HG02571 (cell line): ENCODE measurements around the gene VPS41.

ENCODE experiments used
- ATAC-seq: cut with Tn5 transposase; IDR thresholded peaks from one replicate; pipeline ENCODE4 v1.9.1; 2021; ENCODE audit warnings: mild to moderate bottlenecking, moderate library complexity; ENCODE audit not compliant: unreplicated experiment

The VPS41 gene

DNA sequence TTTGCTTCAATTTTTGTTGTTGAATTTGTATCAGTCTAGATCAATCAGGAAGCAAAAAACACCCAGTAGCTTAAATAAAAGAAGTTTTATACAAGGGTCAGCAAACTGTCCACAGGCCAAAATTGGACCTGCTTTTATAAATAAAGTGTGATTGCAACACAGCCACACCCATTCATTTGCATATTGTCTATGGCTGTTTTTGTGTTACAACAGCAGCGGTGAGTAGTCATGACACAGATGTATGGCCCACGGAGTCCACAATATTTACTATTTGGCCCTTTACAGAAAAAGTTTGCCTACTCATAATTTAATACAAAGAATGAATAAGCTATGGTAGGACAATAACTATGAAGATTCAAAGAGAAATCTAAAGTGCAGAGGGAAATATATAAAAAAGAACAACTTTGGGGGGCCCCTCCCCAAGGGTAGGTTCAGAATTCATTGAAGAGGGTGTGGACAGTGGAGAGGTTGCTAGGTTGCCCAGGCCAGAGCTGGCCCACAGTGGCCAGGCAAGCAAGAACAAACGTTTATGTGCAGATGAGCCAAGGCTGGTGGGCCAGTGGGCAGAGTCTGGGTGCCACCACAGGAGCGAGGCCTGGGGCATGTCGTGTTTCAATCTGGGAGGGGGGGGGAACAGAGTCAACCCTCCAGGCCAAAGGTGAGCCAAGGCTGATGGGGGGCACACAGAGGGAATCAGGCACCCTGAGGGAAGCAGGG is 230.9 kb downstream of the VPS41 start:
- no peak for ATAC-seq

DNA sequence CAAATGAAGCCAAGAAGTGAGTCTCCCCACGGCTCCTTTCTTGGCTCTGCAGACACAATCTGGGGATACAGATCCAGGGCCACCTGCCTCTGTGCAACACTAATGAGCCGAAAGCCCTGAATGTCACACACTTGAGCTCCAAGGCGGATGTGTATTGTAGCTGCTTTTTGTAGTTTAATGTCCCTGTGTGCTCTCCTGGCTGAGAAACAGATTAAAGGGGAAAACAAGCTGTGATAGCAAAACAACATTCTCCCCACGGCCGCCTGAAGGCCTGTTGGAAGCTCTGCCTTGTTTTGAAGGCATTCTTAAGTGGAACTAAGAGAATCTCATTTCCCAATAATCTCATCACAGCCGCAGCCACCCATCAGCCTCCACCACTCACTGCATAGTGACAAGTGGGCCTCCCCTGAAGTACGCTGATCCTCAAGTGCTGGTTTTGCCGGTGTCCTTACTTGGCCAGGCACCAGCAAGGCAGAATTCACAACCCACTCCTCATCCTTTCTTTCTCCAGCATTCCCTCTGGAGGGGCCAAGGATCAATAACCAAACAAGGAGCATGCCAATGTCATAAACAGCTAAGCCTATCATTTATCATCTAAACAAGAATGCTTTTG is 233.4 kb downstream of the VPS41 start:
- no peak for ATAC-seq

DNA sequence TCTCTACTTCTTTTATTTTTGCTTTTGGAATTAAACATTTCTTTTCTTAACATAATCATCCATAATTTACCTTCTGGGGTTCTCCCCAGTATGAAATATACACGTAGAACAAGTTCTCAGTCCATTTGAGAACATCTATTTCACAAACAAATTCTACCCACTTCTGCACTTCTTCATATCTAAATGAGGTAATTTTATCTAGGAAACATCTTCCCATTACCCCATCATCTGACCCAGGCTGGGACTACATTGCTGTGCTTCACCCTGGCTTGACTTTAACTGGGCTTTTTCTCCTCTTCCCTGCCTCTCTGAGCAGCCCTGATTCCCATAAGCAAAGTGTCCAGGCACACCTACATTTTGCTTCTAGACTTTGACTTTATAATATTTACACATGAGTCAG is 234.5 kb downstream of the VPS41 start:
- no peak for ATAC-seq

- no peak for ATAC-seq
Measured at GRCh38 chr7:38673795-38674194, 235.2 kb downstream of the VPS41 start.
